T-cell (primary cell): ENCODE data around the gene MARCHF6. TPM values are rescaled to one million over a fixed set of nuclear protein-coding genes. Genes with fewer than 3 reads are reported as not detected.

Source experiments
- ATAC-seq, 4 experiments: fragments of 200-7000 bp in 3 of 4; fragments of 150-1000 bp in 1 of 4; cut with Tn5 transposase; replicated peaks in 1 of 4; 1 replicate in 3 of 4; 2 replicates in 1 of 4; pipeline ENCODE4 v1.10.0; 2021; ENCODE audit warnings: moderate library complexity in 3 of 4, mild to moderate bottlenecking in 2 of 4, moderate number of reproducible peaks in 1 of 4
- CTCF ChIA-PET, 2 donors: fragments of 300-600 bp; sonication (Branson Sonifier 250); formaldehyde crosslinking; loops; one replicate each; lab custom pipeline; 2022; ENCODE audit warnings: antibody characterized with exemption in 2 of 2; lab: Charles Lee
- POLR2A ChIA-PET, 2 donors: fragments of 300-600 bp; sonication (Branson Sonifier 250); formaldehyde crosslinking; loops; one replicate each; lab custom pipeline; 2022; ENCODE audit warnings: antibody characterized with exemption in 2 of 2; lab: Charles Lee
- DNase-seq, 35 experiments: peaks; one replicate each; pipeline versions ENCODE4 v3.0.0 to v3.0.0-alpha.2; 2013 to 2023
- H3K27ac ChIP-seq: one replicate; pipeline ENCODE4 v1.5.1; 2013; ENCODE audit warnings: low read length
- H3K27me3 ChIP-seq, 2 experiments: replicated peaks in 1 of 2; 1 replicate in 1 of 2; 2 replicates in 1 of 2; pipeline versions ENCODE4 v1.6.1 to v1.7.0; 2013; ENCODE audit warnings: low read length in 1 of 2, mixed read lengths in 1 of 2; ENCODE audit not compliant: control insufficient read depth in 2 of 2, insufficient read depth in 2 of 2; ENCODE audit errors: extremely low read depth in 1 of 2
- H3K36me3 ChIP-seq, 2 donors: 1 replicate in 1 of 2; 2 replicates in 1 of 2; pipeline versions ENCODE4 v1.6.1 to v1.7.0; 2013; ENCODE audit warnings: low read length in 1 of 2; ENCODE audit not compliant: control insufficient read depth in 2 of 2, insufficient read depth in 1 of 2; ENCODE audit errors: extremely low read depth in 1 of 2
- H3K4me1 ChIP-seq, 2 experiments: 1 replicate in 1 of 2; 2 replicates in 1 of 2; pipeline versions ENCODE4 v1.6.1 to v1.7.0; 2013; ENCODE audit warnings: low read length in 2 of 2, mixed read lengths in 1 of 2; ENCODE audit not compliant: insufficient read depth in 2 of 2, control insufficient read depth in 1 of 2; ENCODE audit errors: extremely low read depth in 1 of 2
- H3K4me3 ChIP-seq, 2 donors: 1 replicate in 1 of 2; 2 replicates in 1 of 2; pipeline versions ENCODE4 v1.5.1 to v1.7.0; 2013; ENCODE audit warnings: mild to moderate bottlenecking in 2 of 2, low read length in 1 of 2, moderate library complexity in 1 of 2; ENCODE audit not compliant: control insufficient read depth in 1 of 2; ENCODE audit errors: extremely low read depth in 1 of 2
- H3K9me3 ChIP-seq: 2 replicates; pipeline ENCODE4 v1.7.0; 2013
- H3K27ac Mint-ChIP-seq, 2 donors: one replicate each; pipeline ENCODE4 v1.8.0; 2020 to 2021; ENCODE audit warnings: mild to moderate bottlenecking in 2 of 2, mixed read lengths in 2 of 2
- H3K27me3 Mint-ChIP-seq, 2 donors: one replicate each; pipeline ENCODE4 v1.8.0; 2021 to 2022; ENCODE audit warnings: mixed read lengths in 2 of 2
- H3K36me3 Mint-ChIP-seq: one replicate; pipeline ENCODE4 v1.8.0; 2021; ENCODE audit warnings: mixed read lengths
- H3K4me1 Mint-ChIP-seq, 3 donors: one replicate each; pipeline ENCODE4 v1.8.0; 2020 to 2022; ENCODE audit warnings: mixed read lengths in 3 of 3, mild to moderate bottlenecking in 1 of 3
- H3K4me3 Mint-ChIP-seq, 3 donors: one replicate each; pipeline ENCODE4 v1.8.0; 2020 to 2022; ENCODE audit warnings: mild to moderate bottlenecking in 3 of 3, mixed read lengths in 3 of 3, moderate library complexity in 3 of 3
- H3K9me3 Mint-ChIP-seq, 3 donors: one replicate each; pipeline ENCODE4 v1.8.0; 2020 to 2022; ENCODE audit warnings: mixed read lengths in 3 of 3
- WGBS: methylation state at CpG from one replicate; pipeline ENCODE4 v1.1.5; 2013; ENCODE audit warnings: missing lambda C conversion rate; ENCODE audit not compliant: insufficient coverage; 5-methylcytosine and 5-hydroxymethylcytosine counted together
- total RNA-seq, 35 experiments: library from RNA in 6 of 35; stranded (reverse) in 6 of 35; fragments of 120-200 nt in 1 of 35; gene quantifications; one replicate each; pipeline versions ENCODE4 v1.2.1 to v1.2.4 and lab custom pipeline; 2013 to 2026

The MARCHF6 gene
- total RNA-seq, 5 donors from 2014 or later (not counting 1 experiment from before 2014, with no cell fraction given) = 146 to 185 (median 167) TPM

DNA sequence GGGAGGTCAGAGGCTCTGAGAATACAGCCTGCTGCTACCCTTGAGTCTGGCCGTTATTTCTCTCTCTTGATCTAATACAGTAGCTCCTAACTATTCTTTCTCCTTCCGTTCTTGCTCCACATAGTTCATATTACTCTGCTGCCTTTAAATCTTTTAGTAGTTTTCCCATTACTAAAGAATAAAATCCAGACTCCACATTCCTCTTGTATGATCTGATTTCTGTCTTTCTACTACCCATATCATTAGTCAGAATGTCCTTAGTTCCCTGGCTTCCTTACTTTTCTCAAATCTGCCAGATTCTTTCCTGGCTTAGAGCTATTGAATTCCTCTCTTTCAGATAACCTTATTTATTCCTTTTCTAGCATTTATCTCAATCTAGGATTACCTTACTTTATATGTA is 40.0 kb downstream of the MARCHF6 start:
- DNase-seq (no peak), ATAC-seq (no peak)
- H3K27me3 ChIP-seq = no peaks in the 10 kb centered on the region
- no peak overlapping the region for H3K4me3 ChIP-seq
- peaks cover 0 to 2% (median 1%) of the 10 kb centered on the region in 3 donors for H3K4me1 Mint-ChIP-seq
- no peak overlapping the region for H3K27ac Mint-ChIP-seq
- H3K36me3 ChIP-seq = peaks cover 22 to 71% of the 10 kb centered on the region in 2 donors
- H3K4me3 Mint-ChIP-seq = no peak overlapping the region
- POLR2A ChIA-PET = interaction anchor here in 1 of 2 donors (0.6 kb wide), 2 partner anchors 16 to 250 kb away, joined by 3 to 6 read pairs; no protein-coding TSS in a partner anchor
- no peak overlapping the region for H3K27ac ChIP-seq
- no peaks in the 10 kb centered on the region for H3K9me3 ChIP-seq
- H3K9me3 Mint-ChIP-seq = no peaks in the 10 kb centered on the region
- no peaks in the 10 kb centered on the region for H3K27me3 Mint-ChIP-seq
- 78% methylated on average over 1 of the region's 2 CpGs for WGBS
- H3K4me1 ChIP-seq = no peaks in the 10 kb centered on the region
- H3K36me3 Mint-ChIP-seq = peaks cover 49% of the 10 kb centered on the region
- CTCF ChIA-PET = interaction anchor here in 1 of 2 donors (0.6 kb wide), 1 partner anchor 110 kb away, joined by 6 read pairs; no protein-coding TSS in a partner anchor

DNA sequence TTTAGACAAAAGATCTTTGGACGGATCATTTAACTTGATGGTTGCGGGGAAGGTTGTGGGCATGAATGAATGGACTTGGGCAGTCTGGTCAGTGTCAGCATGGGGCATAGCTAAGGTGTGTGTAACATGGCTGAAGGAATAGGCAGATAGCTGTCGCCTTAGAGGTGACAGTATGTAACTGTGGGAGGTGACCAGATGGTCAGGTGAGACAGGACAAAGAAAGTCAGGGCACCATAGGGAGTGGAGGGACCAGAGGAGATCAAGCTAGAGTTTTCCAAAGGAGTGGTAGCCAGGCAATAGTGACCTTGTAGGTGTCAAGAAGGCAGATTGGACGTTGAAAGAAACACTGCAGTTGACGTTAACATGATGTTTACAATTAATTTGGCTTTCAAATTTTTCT is 43.1 kb downstream of the MARCHF6 start:
- peaks cover 43% of the 10 kb centered on the region for H3K36me3 Mint-ChIP-seq
- DNase-seq (no peak), ATAC-seq (no peak)
- ChIA-PET POLR2A (no interaction called here), CTCF (interaction anchor here in 1 of 2 donors (0.7 kb wide), 1 partner anchor 73 kb away, joined by 3 read pairs; no protein-coding TSS in a partner anchor)
- no peaks in the 10 kb centered on the region for H3K27me3 Mint-ChIP-seq
- Histone ChIP-seq H3K4me1 (no peaks in the 10 kb centered on the region), H3K36me3 (peaks cover 20 to 67% of the 10 kb centered on the region in 2 donors), H3K4me3 (no peak overlapping the region), H3K9me3 (no peaks in the 10 kb centered on the region), H3K27ac (no peak overlapping the region), H3K27me3 (no peaks in the 10 kb centered on the region)
- H3K9me3 Mint-ChIP-seq = no peaks in the 10 kb centered on the region
- peaks cover 0 to 4% (median 0%) of the 10 kb centered on the region in 3 donors for H3K4me1 Mint-ChIP-seq
- H3K27ac Mint-ChIP-seq = peak overlapping the region in 1 of 2 donors; percentile 4
- no peak overlapping the region for H3K4me3 Mint-ChIP-seq
- WGBS = 94% methylated on average over 3 of the region's 5 CpGs

- Mint-ChIP-seq H3K4me1 (peaks cover 0 to 4% (median 0%) of the 10 kb centered on the region in 3 donors), H3K27ac (no peak overlapping the region), H3K27me3 (no peaks in the 10 kb centered on the region), H3K9me3 (no peaks in the 10 kb centered on the region), H3K36me3 (peaks cover 48% of the 10 kb centered on the region), H3K4me3 (no peak overlapping the region)
- ATAC-seq = no peak
- ChIA-PET POLR2A (interaction anchor here in 1 of 2 donors (0.5 kb wide), 1 partner anchor 19 kb away, joined by 11 read pairs; no protein-coding TSS in a partner anchor), CTCF (no interaction called here)
- Histone ChIP-seq H3K4me1 (no peaks in the 10 kb centered on the region), H3K27ac (no peak overlapping the region), H3K4me3 (no peak overlapping the region), H3K27me3 (no peaks in the 10 kb centered on the region), H3K36me3 (peaks cover 9 to 63% of the 10 kb centered on the region in 2 donors), H3K9me3 (no peaks in the 10 kb centered on the region)
- no peak for DNase-seq
These were observed 46.3 kb downstream of the MARCHF6 start for GRCh38 chr5:10399839-10400238.

DNA sequence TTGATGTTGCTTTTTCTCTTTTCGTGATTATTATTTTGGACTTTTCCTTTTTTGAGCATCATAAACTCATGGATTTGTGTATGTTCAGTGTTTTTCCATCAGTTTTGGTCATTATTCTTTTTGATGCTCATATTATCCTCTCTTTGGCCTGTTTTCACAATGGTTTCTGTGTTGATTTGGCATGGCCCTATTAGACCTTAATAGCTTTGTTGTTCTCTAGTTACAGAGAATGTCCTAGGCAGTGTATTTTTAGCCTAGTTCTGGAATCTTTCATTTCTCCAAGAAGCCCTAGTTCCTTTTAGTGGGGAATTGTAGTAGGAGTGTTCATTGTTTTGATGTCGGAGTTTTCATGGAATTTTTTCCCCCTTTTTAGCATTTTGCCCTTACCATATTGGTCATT is 46.9 kb downstream of the MARCHF6 start:
- peaks cover 0 to 4% (median 0%) of the 10 kb centered on the region in 3 donors for H3K4me1 Mint-ChIP-seq
- Histone ChIP-seq H3K4me1 (no peaks in the 10 kb centered on the region), H3K9me3 (no peaks in the 10 kb centered on the region), H3K4me3 (no peak overlapping the region), H3K36me3 (peaks cover 9 to 62% of the 10 kb centered on the region in 2 donors), H3K27me3 (no peaks in the 10 kb centered on the region), H3K27ac (no peak overlapping the region)
- no CpG with 5 or more reads among the region's 2 CpGs for WGBS
- no peaks in the 10 kb centered on the region for H3K9me3 Mint-ChIP-seq
- no peak for ATAC-seq
- no peak overlapping the region for H3K4me3 Mint-ChIP-seq
- CTCF ChIA-PET = no interaction called here
- peaks cover 47% of the 10 kb centered on the region for H3K36me3 Mint-ChIP-seq
- no peak overlapping the region for H3K27ac Mint-ChIP-seq
- no peaks in the 10 kb centered on the region for H3K27me3 Mint-ChIP-seq
- POLR2A ChIA-PET = interaction anchor here in 1 of 2 donors (0.5 kb wide), 1 partner anchor 19 kb away, joined by 11 read pairs; no protein-coding TSS in a partner anchor
- no peak for DNase-seq

DNA sequence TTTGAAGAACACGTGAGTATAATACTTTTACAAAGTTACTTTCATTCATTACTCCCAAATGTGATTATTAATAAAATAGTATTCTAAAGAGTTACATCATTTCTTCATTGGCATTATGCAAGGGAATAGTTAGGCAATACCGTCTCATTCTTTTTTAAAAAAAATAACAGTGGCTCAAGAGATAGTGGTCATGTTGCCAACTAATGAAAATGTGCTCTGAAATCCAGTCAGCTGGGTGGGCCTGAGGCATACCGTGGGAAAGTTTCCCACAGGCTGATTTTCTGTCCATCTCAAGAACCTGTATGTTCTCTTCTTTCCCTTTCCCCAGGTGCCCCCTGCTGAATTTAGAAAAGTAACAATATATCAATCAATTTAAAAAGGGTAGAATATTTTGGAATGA is 47.3 kb downstream of the MARCHF6 start:
- DNase-seq = no peak
- POLR2A ChIA-PET = no interaction called here
- peaks cover 0 to 4% (median 0%) of the 10 kb centered on the region in 3 donors for H3K4me1 Mint-ChIP-seq
- Histone ChIP-seq H3K27me3 (no peaks in the 10 kb centered on the region), H3K4me3 (no peak overlapping the region), H3K27ac (no peak overlapping the region), H3K4me1 (no peaks in the 10 kb centered on the region), H3K36me3 (peaks cover 11 to 62% of the 10 kb centered on the region in 2 donors), H3K9me3 (no peaks in the 10 kb centered on the region)
- H3K36me3 Mint-ChIP-seq = peaks cover 44% of the 10 kb centered on the region
- H3K27me3 Mint-ChIP-seq = no peaks in the 10 kb centered on the region
- no peaks in the 10 kb centered on the region for H3K9me3 Mint-ChIP-seq
- no peak overlapping the region for H3K4me3 Mint-ChIP-seq
- H3K27ac Mint-ChIP-seq = no peak overlapping the region
- no peak for ATAC-seq
- WGBS = 100% methylated on average over 1 of the region's 3 CpGs
- CTCF ChIA-PET = no interaction called here

- peaks cover 11 to 62% of the 10 kb centered on the region in 2 donors for H3K36me3 ChIP-seq
- Mint-ChIP-seq H3K27me3 (no peaks in the 10 kb centered on the region), H3K4me3 (no peak overlapping the region), H3K4me1 (peaks cover 0 to 4% (median 0%) of the 10 kb centered on the region in 3 donors), H3K9me3 (no peaks in the 10 kb centered on the region), H3K27ac (peak overlapping the region in 1 of 2 donors; percentile 28), H3K36me3 (peaks cover 39% of the 10 kb centered on the region)
- H3K9me3 ChIP-seq = no peaks in the 10 kb centered on the region
- ChIA-PET CTCF (no interaction called here), POLR2A (interaction anchor here in 1 of 2 donors (0.8 kb wide), 1 partner anchor 134 kb away, joined by 4 read pairs; no protein-coding TSS in a partner anchor)
- no peaks in the 10 kb centered on the region for H3K27me3 ChIP-seq
- H3K27ac ChIP-seq = no peak overlapping the region
- DNase-seq (no peak), ATAC-seq (no peak)
- no CpG with 5 or more reads among the region's 1 CpG for WGBS
- no peak overlapping the region for H3K4me3 ChIP-seq
- no peaks in the 10 kb centered on the region for H3K4me1 ChIP-seq
These were observed 48.0 kb downstream of the MARCHF6 start for GRCh38 chr5:10401498-10401897.
